PFSK-1 (cell line): ENCODE data around the gene MIS18A.

Experiments
- FOXP2 ChIP-seq: optimal IDR thresholded peaks from 2 replicates; pipeline ENCODE3; 2011; ENCODE audit warnings: borderline replicate concordance, control low read depth, inconsistent platforms; ENCODE audit not compliant: insufficient read depth; ENCODE audit errors: extremely low read length, extremely low read depth
- POLR2AphosphoS5 ChIP-seq: IDR thresholded peaks from 2 replicates; pipeline ENCODE4 v1.6.1; 2012; ENCODE audit warnings: low read depth, mild to moderate bottlenecking, control low read depth, low read length, moderate library complexity
- REST ChIP-seq, 2 experiments: IDR thresholded peaks; 2 replicates each; pipeline versions ENCODE4 v1.6.1 to v1.8.0; 2011 to 2012; ENCODE audit warnings: low read depth in 2 of 2, low read length in 2 of 2, control low read depth in 1 of 2, inconsistent platforms in 1 of 2, mild to moderate bottlenecking in 1 of 2, moderate library complexity in 1 of 2; ENCODE audit not compliant: insufficient read depth in 1 of 2
- SIN3A ChIP-seq: IDR thresholded peaks from 2 replicates; pipeline ENCODE4 v1.6.1; 2012; ENCODE audit warnings: mild to moderate bottlenecking, low read length, moderate library complexity, borderline replicate concordance; ENCODE audit not compliant: insufficient read depth
- TAF1 ChIP-seq: IDR thresholded peaks from 2 replicates; pipeline ENCODE4 v1.6.1; 2012; ENCODE audit warnings: low read length, control low read depth, borderline replicate concordance; ENCODE audit not compliant: insufficient read depth

Gene MIS18A

GRCh38 chr21:32278103-32278502 is 746 bp downstream of the MIS18A start:
- TF ChIP-seq FOXP2 (no peak), TAF1 (0 out of 2 replicates have a peak, but pooled peaks have one; percentile 23)

GRCh38 chr21:32276671-32277070 is 2.2 kb downstream of the MIS18A start:
- no peak for TF ChIP-seq SIN3A
- no peak for TF ChIP-seq FOXP2
- TF ChIP-seq POLR2AphosphoS5 = no peak
- TF ChIP-seq REST (IDR thresholded peaks at IDR 0.05; ENCODE audit: insufficient read depth in 1 of 2, low read depth in 2 of 2, low read length in 2 of 2) = no peak
- TF ChIP-seq TAF1 = no peak

GRCh38 chr21:32270748-32271147 is 8.1 kb downstream of the MIS18A start:
- no peak for TF ChIP-seq REST (IDR thresholded peaks at IDR 0.05; ENCODE audit: insufficient read depth in 1 of 2, low read depth in 2 of 2, low read length in 2 of 2)
- no peak for TF ChIP-seq SIN3A
- no peak for TF ChIP-seq POLR2AphosphoS5
- no peak for TF ChIP-seq TAF1
- TF ChIP-seq FOXP2 = no peak

GRCh38 chr21:32261929-32262328 is 16.9 kb downstream of the MIS18A start:
- TF ChIP-seq REST (IDR thresholded peaks at IDR 0.05; ENCODE audit: insufficient read depth in 1 of 2, low read depth in 2 of 2, low read length in 2 of 2) = no peak
- no peak for TF ChIP-seq POLR2AphosphoS5
- TF ChIP-seq FOXP2 = no peak
- TF ChIP-seq SIN3A = no peak
- no peak for TF ChIP-seq TAF1

- TF ChIP-seq FOXP2 (no peak), POLR2AphosphoS5 (no peak), SIN3A (no peak), REST (IDR thresholded peaks at IDR 0.05; ENCODE audit: insufficient read depth in 1 of 2, low read depth in 2 of 2, low read length in 2 of 2) (no peak), TAF1 (no peak)
Observed at GRCh38 chr21:32260130-32260529, 18.7 kb downstream of the MIS18A start.
